H1 (cell line): ENCODE data around the gene PGP. TPM values are rescaled to one million over a fixed set of nuclear protein-coding genes. Genes with fewer than 3 reads are reported as not detected.

Source experiments
- CTCF ChIA-PET: fragments of 300-600 bp; sonication (Branson Sonifier 250); formaldehyde crosslinking; loops from one replicate; lab custom pipeline; 2021; ENCODE audit not compliant: partially characterized antibody; lab: Charles Lee
- POLR2A ChIA-PET: fragments of 300-600 bp; sonication (Branson Sonifier 250); formaldehyde crosslinking; loops from one replicate; lab custom pipeline; 2021; ENCODE audit warnings: inconsistent platforms; ENCODE audit not compliant: partially characterized antibody; lab: Charles Lee
- DNase-seq, 2 experiments: peaks; one replicate each; pipeline versions ENCODE4 v3.0.0 to v3.0.0-alpha.2; 2010 to 2022; ENCODE audit warnings: low spot score in 2 of 2, low read depth in 1 of 2, mixed read lengths in 1 of 2
- FAIRE-seq: peaks from 2 replicates; lab custom pipeline; 2011; peaks lifted over from hg19 to GRCh38; lab: Jason Lieb, UNC
- H2AFZ ChIP-seq: 2 replicates; pipeline ENCODE4 v1.8.1; 2012; ENCODE audit warnings: low read length, inconsistent platforms
- H2AK5ac ChIP-seq: 2 replicates; pipeline ENCODE4 v1.6.1; 2013; ENCODE audit warnings: low read depth, low read length
- H2BK120ac ChIP-seq: replicated peaks from 2 replicates; pipeline ENCODE3; 2013; ENCODE audit warnings: low read depth, low read length, inconsistent platforms
- H2BK12ac ChIP-seq: 2 replicates; pipeline ENCODE4 v1.6.1; 2013; ENCODE audit warnings: low read depth, low read length
- H2BK15ac ChIP-seq: 2 replicates; pipeline ENCODE4 v1.6.1; 2013; ENCODE audit warnings: low read length
- H2BK20ac ChIP-seq: 2 replicates; pipeline ENCODE4 v1.6.1; 2013; ENCODE audit warnings: low read length
- H2BK5ac ChIP-seq: 2 replicates; pipeline ENCODE4 v1.6.1; 2013; ENCODE audit warnings: low read depth, low read length
- H3K14ac ChIP-seq: 2 replicates; pipeline ENCODE4 v1.6.1; 2013; ENCODE audit warnings: inconsistent platforms; ENCODE audit not compliant: insufficient read length
- H3K18ac ChIP-seq: 2 replicates; pipeline ENCODE4 v1.6.1; 2013; ENCODE audit warnings: low read length; ENCODE audit errors: extremely low read depth
- H3K23ac ChIP-seq: 2 replicates; pipeline ENCODE4 v1.6.1; 2013; ENCODE audit warnings: inconsistent platforms; ENCODE audit not compliant: insufficient read length
- H3K23me2 ChIP-seq: 2 replicates; pipeline ENCODE4 v1.6.1; 2013; ENCODE audit warnings: low read depth, low read length
- H3K27ac ChIP-seq: 2 replicates; pipeline ENCODE4 v1.6.1; 2011; ENCODE audit warnings: low read depth, low read length, inconsistent platforms
- H3K27me3 ChIP-seq, 4 experiments: replicated peaks in 1 of 4; 1 replicate in 1 of 4; 2 replicates in 3 of 4; pipeline versions ENCODE4 v1.6.1 to v1.8.1; 2011 to 2013; ENCODE audit warnings: low read length in 3 of 4, mild to moderate bottlenecking in 3 of 4, inconsistent platforms in 2 of 4, mixed read lengths in 2 of 4, moderate library complexity in 1 of 4; ENCODE audit not compliant: control insufficient read depth in 3 of 4, insufficient read depth in 3 of 4; ENCODE audit errors: extremely low read depth in 1 of 4
- H3K36me3 ChIP-seq, 4 experiments: 2 replicates each; pipeline versions ENCODE4 v1.6.1 to v1.8.1; 2011 to 2013; ENCODE audit warnings: mild to moderate bottlenecking in 4 of 4, low read length in 3 of 4, moderate library complexity in 2 of 4, control low read depth in 1 of 4, inconsistent platforms in 1 of 4; ENCODE audit not compliant: insufficient read depth in 4 of 4, control insufficient read depth in 2 of 4
- H3K4ac ChIP-seq: replicated peaks from 2 replicates; pipeline ENCODE3; 2013; ENCODE audit warnings: low read length, low read depth, mixed read lengths, inconsistent platforms; ENCODE audit not compliant: insufficient read length
- H3K4me1 ChIP-seq, 4 experiments: replicated peaks in 1 of 4; 1 replicate in 1 of 4; 2 replicates in 3 of 4; pipeline versions ENCODE4 v1.6.1 to v1.8.1; 2011 to 2013; ENCODE audit warnings: low read length in 3 of 4, inconsistent platforms in 2 of 4, mixed read lengths in 1 of 4; ENCODE audit not compliant: insufficient read depth in 4 of 4, control insufficient read depth in 3 of 4
- H3K4me2 ChIP-seq, 2 experiments: 2 replicates each; pipeline versions ENCODE4 v1.6.1 to v1.8.1; 2011 to 2013; ENCODE audit warnings: low read depth in 2 of 2, low read length in 2 of 2, control low read depth in 1 of 2, inconsistent platforms in 1 of 2, mild to moderate bottlenecking in 1 of 2; ENCODE audit not compliant: insufficient read depth in 1 of 2
- H3K4me3 ChIP-seq, 4 experiments: fragments of 200-600, 300-600 bp in 1 of 4; sonication (generic), shearing (Covaris generic), sonication (Bioruptor Twin) in 1 of 4; 2 replicates each; pipeline versions ENCODE4 v1.5.1 to v1.8.1; 2011 to 2016; ENCODE audit warnings: low read length in 4 of 4, low read depth in 3 of 4, control low read depth in 2 of 4, inconsistent platforms in 2 of 4, mild to moderate bottlenecking in 2 of 4, mixed read lengths in 1 of 4, moderate library complexity in 1 of 4; ENCODE audit not compliant: insufficient read depth in 2 of 4; ENCODE audit errors: extremely low read depth in 1 of 4
- H3K56ac ChIP-seq: replicated peaks from 2 replicates; pipeline ENCODE3; 2013; ENCODE audit warnings: low read depth, mild to moderate bottlenecking, mixed read lengths, low read length, inconsistent platforms; ENCODE audit not compliant: insufficient read length
- H3K79me1 ChIP-seq: 2 replicates; pipeline ENCODE4 v1.6.1; 2013; ENCODE audit warnings: low read depth, low read length, control low read depth
- H3K79me2 ChIP-seq, 2 experiments: 2 replicates each; pipeline versions ENCODE4 v1.6.1 to v1.8.1; 2012 to 2013; ENCODE audit warnings: low read length in 2 of 2, mild to moderate bottlenecking in 2 of 2, inconsistent platforms in 1 of 2; ENCODE audit not compliant: insufficient read depth in 2 of 2, control insufficient read depth in 1 of 2
- H3K9ac ChIP-seq, 4 experiments: replicated peaks in 1 of 4; 1 replicate in 1 of 4; 2 replicates in 3 of 4; pipeline versions ENCODE4 v1.6.1 to v1.8.1; 2011 to 2013; ENCODE audit warnings: low read depth in 3 of 4, low read length in 3 of 4, control low read depth in 2 of 4, mild to moderate bottlenecking in 2 of 4, moderate library complexity in 2 of 4, inconsistent platforms in 1 of 4; ENCODE audit errors: extremely low read depth in 1 of 4
- H3K9me3 ChIP-seq, 2 experiments: 2 replicates each; pipeline versions ENCODE4 v1.6.1 to v1.8.1; 2012 to 2013; ENCODE audit warnings: mild to moderate bottlenecking in 2 of 2, moderate library complexity in 2 of 2, control low read depth in 1 of 2, inconsistent platforms in 1 of 2, low read depth in 1 of 2, low read length in 1 of 2, mixed read lengths in 1 of 2; ENCODE audit not compliant: insufficient read depth in 2 of 2
- H4K20me1 ChIP-seq, 2 experiments: replicated peaks in 1 of 2; 2 replicates each; pipeline versions ENCODE3 to v1.8.1; 2011 to 2013; ENCODE audit warnings: inconsistent platforms in 2 of 2, low read length in 2 of 2, mild to moderate bottlenecking in 1 of 2; ENCODE audit not compliant: insufficient read depth in 2 of 2, control insufficient read depth in 1 of 2
- H4K5ac ChIP-seq: 2 replicates; pipeline ENCODE4 v1.6.1; 2013; ENCODE audit warnings: low read length, low read depth, mixed read lengths, inconsistent platforms; ENCODE audit not compliant: insufficient read length
- H4K8ac ChIP-seq: 2 replicates; pipeline ENCODE4 v1.8.0; 2013; ENCODE audit warnings: mild to moderate bottlenecking, moderate library complexity, low read length, inconsistent platforms; ENCODE audit not compliant: insufficient read depth; ENCODE audit errors: extremely low read depth
- H4K91ac ChIP-seq: replicated peaks from 2 replicates; pipeline ENCODE3; 2013; ENCODE audit warnings: low read length, mixed read lengths, inconsistent platforms; ENCODE audit not compliant: insufficient read length
- CHD1 ChIP-seq: IDR thresholded peaks from 2 replicates; pipeline ENCODE4 v1.6.1; 2012; ENCODE audit warnings: low read depth, low read length, improper control_type of control experiment
- CTBP2 ChIP-seq: IDR thresholded peaks from 2 replicates; pipeline ENCODE4 v1.7.0; 2011; ENCODE audit warnings: borderline replicate concordance, mild to moderate bottlenecking, moderate library complexity, mixed read lengths, low read length; ENCODE audit not compliant: insufficient read depth, insufficient read length
- EP300 ChIP-seq, 2 experiments: IDR thresholded peaks; 1 replicate in 1 of 2; 2 replicates in 1 of 2; pipeline ENCODE4 v1.6.1; 2011 to 2012; ENCODE audit warnings: low read depth in 2 of 2, low read length in 2 of 2, mild to moderate bottlenecking in 2 of 2, borderline replicate concordance in 1 of 2, inconsistent platforms in 1 of 2, moderate library complexity in 1 of 2
- EZH2 ChIP-seq: fragments of 200-600 bp; sonication (generic); IDR thresholded peaks from 2 replicates; pipeline ENCODE4 v1.7.1; 2012; ENCODE audit warnings: low read depth, mild to moderate bottlenecking, moderate library complexity, low read length, inconsistent platforms; ENCODE audit not compliant: severe bottlenecking
- JUN ChIP-seq: IDR thresholded peaks from 2 replicates; pipeline ENCODE4 v1.6.1; 2011; ENCODE audit warnings: low read depth, mild to moderate bottlenecking, improper control_type of control experiment, low read length
- JUND ChIP-seq: IDR thresholded peaks from 2 replicates; pipeline ENCODE4 v1.6.1; 2011; ENCODE audit warnings: mild to moderate bottlenecking, improper control_type of control experiment, low read length
- KDM5A ChIP-seq: fragments of 200-600 bp; IDR thresholded peaks from 2 replicates; pipeline ENCODE4 v1.7.1; 2012; ENCODE audit warnings: mild to moderate bottlenecking, low read length, inconsistent platforms, mixed read lengths
- POLR2A ChIP-seq, 2 experiments: IDR thresholded peaks; 1 replicate in 1 of 2; 2 replicates in 1 of 2; pipeline ENCODE4 v1.6.1; 2011; ENCODE audit warnings: low read depth in 2 of 2, low read length in 2 of 2, mild to moderate bottlenecking in 2 of 2; ENCODE audit errors: control extremely low read depth in 1 of 2
- RBBP5 ChIP-seq: IDR thresholded peaks from 2 replicates; pipeline ENCODE4 v1.7.1; 2012; ENCODE audit warnings: low read depth, mild to moderate bottlenecking, inconsistent platforms, low read length, moderate library complexity, borderline replicate concordance
- SP1 ChIP-seq: IDR thresholded peaks from 2 replicates; pipeline ENCODE4 v1.6.1; 2011; ENCODE audit warnings: low read depth, low read length
- SP4 ChIP-seq: IDR thresholded peaks from 2 replicates; pipeline ENCODE4 v1.6.1; 2012; ENCODE audit warnings: low read length, inconsistent platforms
- TBP ChIP-seq: IDR thresholded peaks from 2 replicates; pipeline ENCODE4 v1.6.1; 2011; ENCODE audit warnings: low read depth, low read length, improper control_type of control experiment
- YY1 ChIP-seq: IDR thresholded peaks from 2 replicates; pipeline ENCODE4 v1.6.1; 2011; ENCODE audit warnings: low read depth, mild to moderate bottlenecking, low read length
- WGBS, 2 experiments: shearing (Covaris generic) in 1 of 2; methylation state at CpG; one replicate each; pipeline versions ENCODE4 v1.1.6 to v1.1.7; 2013 to 2015; ENCODE audit warnings: low lambda C conversion rate in 2 of 2, mixed read lengths in 2 of 2, inconsistent platforms in 1 of 2, low coverage in 1 of 2, missing lambda C conversion rate in 1 of 2; ENCODE audit not compliant: insufficient replicate concordance in 2 of 2, insufficient coverage in 1 of 2, insufficient read length in 1 of 2; ENCODE audit errors: extremely low coverage in 1 of 2, missing lambda C conversion rate in 1 of 2; 5-methylcytosine and 5-hydroxymethylcytosine counted together
- polyA plus RNA-seq, 7 experiments: library from polyadenylated mRNA; depleted of rRNA in 3 of 7; stranded (reverse) in 5 of 7; unstranded in 2 of 7; fragments of >200 nt in 5 of 7; fragments of 200-250 nt in 2 of 7; gene quantifications; 1 replicate in 5 of 7; 2 replicates in 1 of 7; 4 replicates in 1 of 7; pipeline versions ENCODE4 v1.2.1 to v1.2.3, GENCODE V29; 2011 to 2013; ENCODE audit warnings: missing spikeins in 2 of 7, mixed read lengths in 2 of 7
- total RNA-seq: library from RNA; stranded (reverse); fragmentation: NEBNext Ultra II Directional; extraction: Animal tissue kit (Norgen Biotek cat#: 25700); gene quantifications from 2 replicates; pipeline ENCODE4 v1.2.1, GENCODE V29; 2021

Gene PGP
- total and polyA plus RNA-seq, 2 of the 8 experiments (the other 6 are each of a cell fraction or from before 2014, with no cell fraction given): 30.9 to 55.9 TPM

DNA sequence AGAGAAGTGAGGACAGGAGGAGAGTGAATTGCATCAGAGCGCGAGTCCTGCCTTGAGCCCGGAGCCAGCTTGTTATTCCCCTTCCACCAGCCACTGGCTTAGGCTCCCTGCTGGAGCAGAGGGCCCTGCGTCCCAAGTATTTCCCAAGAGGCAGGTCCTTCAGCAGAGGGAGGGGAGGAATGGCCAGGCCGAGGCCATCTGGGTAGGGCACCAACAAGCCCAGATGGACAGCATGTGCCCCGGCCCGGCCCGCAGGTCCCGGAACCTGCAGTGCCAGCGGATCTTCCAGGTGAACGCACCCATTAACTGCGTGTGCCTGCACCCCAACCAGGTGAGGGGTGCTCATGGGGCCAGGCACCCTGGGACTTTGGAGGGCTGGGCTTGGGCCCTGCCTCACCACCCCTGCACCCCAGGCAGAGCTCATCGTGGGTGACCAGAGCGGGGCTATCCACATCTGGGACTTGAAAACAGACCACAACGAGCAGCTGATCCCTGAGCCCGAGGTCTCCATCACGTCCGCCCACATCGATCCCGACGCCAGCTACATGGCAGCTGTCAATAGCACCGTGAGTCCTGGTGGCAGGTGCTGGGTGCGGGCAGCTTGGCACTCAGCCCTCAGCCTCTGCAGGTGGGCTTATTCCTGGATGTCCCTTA is 7.7 kb downstream of the PGP start:
- H2BK12ac ChIP-seq: no peak overlapping the region
- no peak overlapping the region for H4K5ac ChIP-seq
- no peak overlapping the region for H2BK120ac ChIP-seq
- H2AK5ac ChIP-seq: no peak overlapping the region
- peak overlapping the region in 1 of 2 experiments; percentile 87; a peak in 1 of 4 replicates for H3K4me2 ChIP-seq
- H2BK5ac ChIP-seq: no peak overlapping the region; the same call in 1 of the 2 replicates
- no peak overlapping the region for H3K4ac ChIP-seq
- no peaks in the 10 kb centered on the region; a peak in 1 of 7 replicates for H3K27me3 ChIP-seq
- no peak overlapping the region for H3K27ac ChIP-seq
- H4K8ac ChIP-seq: peak overlapping the region; percentile 64; the same call in 1 of the 2 replicates
- no peak overlapping the region for H3K9ac ChIP-seq
- peaks cover 0 to 18% of the 10 kb centered on the region in 2 experiments for H4K20me1 ChIP-seq
- POLR2A ChIA-PET: interaction anchor here (0.7 to 15.1 kb wide), 13 partner anchors 8 to 53 kb away, joined by 3 to 156 read pairs (median 5); partner anchors contain the start of genes CASKIN1, E4F1, PGP and TRAF7
- H3K14ac ChIP-seq: no peak overlapping the region
- no peak overlapping the region for H2BK20ac ChIP-seq
- H3K23ac ChIP-seq: no peak overlapping the region
- peaks cover 0 to 7% of the 10 kb centered on the region in 2 experiments; a peak in 1 of 4 replicates for H3K79me2 ChIP-seq
- no peak overlapping the region for H2AFZ ChIP-seq
- peaks cover 0 to 17% (median 9%) of the 10 kb centered on the region in 4 experiments; a peak in 6 of 7 replicates for H3K4me1 ChIP-seq
- H3K56ac ChIP-seq: no peak overlapping the region
- no peak for FAIRE-seq
- no peak overlapping the region for H2BK15ac ChIP-seq
- no peak overlapping the region for H3K18ac ChIP-seq
- no peak overlapping the region for H4K91ac ChIP-seq
- peaks cover 4 to 34% (median 13%) of the 10 kb centered on the region in 4 experiments; a peak in 6 of 8 replicates for H3K36me3 ChIP-seq
- peaks cover 11% of the 10 kb centered on the region; the same call in 1 of the 2 replicates for H3K23me2 ChIP-seq
- CTCF ChIA-PET: interaction anchor here (0.7 to 1.4 kb wide), 4 partner anchors 12 to 726 kb away, joined by 3 to 4 read pairs (median 3); no protein-coding TSS in a partner anchor
- 97% methylated on average over 23 of the region's 23 CpGs; no CpG with 5 or more reads in 1 of the 2 experiments for WGBS, 2 experiments
- DNase-seq: no peak
- no peaks in the 10 kb centered on the region for H3K9me3 ChIP-seq
- H3K4me3 ChIP-seq: no peak overlapping the region
- H3K79me1 ChIP-seq: peaks cover 6% of the 10 kb centered on the region
- TF ChIP-seq SP4 (no peak), YY1 (no peak), EP300 (IDR thresholded peaks at IDR 0.05; ENCODE audit: borderline replicate concordance in 1 of 2, low read depth in 2 of 2, low read length in 2 of 2) (no peak), EZH2 (no peak), RBBP5 (no peak), SP1 (no peak), JUN (no peak), KDM5A (no peak), POLR2A (IDR thresholded peaks at IDR 0.05; ENCODE audit: control extremely low read depth in 1 of 2, low read depth in 2 of 2, low read length in 2 of 2) (no peak; a peak in 1 of 3 replicates), JUND (no peak), CHD1 (no peak), CTBP2 (no peak), TBP (no peak)
